ENCODE data around the gene ZC3HAV1. TPM values are rescaled to one million over a fixed set of nuclear protein-coding genes. Genes with fewer than 3 reads are reported as not detected.
"Not testable (repeated sequence)": the region's sequence is repeated elsewhere in the genome, so short reads cannot be mapped to it uniquely, and the experiment has no call there.

ZC3HAV1 gene
- polyA plus RNA-seq, 3 donors, result 4.8 to 12.6 (median 8.2) TPM

- no peak overlapping the region for H3K27ac ChIP-seq (ENCODE audit: low read depth, low read length)
- 94 to 96% (median 95%) methylated on average over 9 of the region's 9 CpGs for WGBS, 3 donors
Observed at GRCh38 chr7:139068544-139069399, 40.7 kb downstream of the ZC3HAV1 start.

GRCh38 chr7:139066315-139066714 lies 43.2 kb downstream of the ZC3HAV1 start:
- 81 to 91% (median 86%) methylated on average over 9 of the region's 9 CpGs for WGBS, 3 donors
- H3K27ac ChIP-seq (ENCODE audit: low read depth, low read length), result no peak overlapping the region

GRCh38 chr7:139065323-139065722 lies 44.2 kb downstream of the ZC3HAV1 start:
- H3K27ac ChIP-seq (ENCODE audit: low read depth, low read length), result no peak overlapping the region
- 79 to 82% (median 79%) methylated on average over 11 of the region's 11 CpGs for WGBS, 3 donors

- 67 to 83% (median 70%) methylated on average over 5 of the region's 5 CpGs for WGBS, 3 donors
- no peak overlapping the region for H3K27ac ChIP-seq (ENCODE audit: low read depth, low read length)
Observed at GRCh38 chr7:139061416-139061815, 48.1 kb downstream of the ZC3HAV1 start.

- 73 to 85% (median 82%) methylated on average over 5 of the region's 5 CpGs for WGBS, 3 donors
Observed at GRCh38 chr7:139060695-139061237, 48.8 kb downstream of the ZC3HAV1 start.

GRCh38 chr7:139059905-139060304 lies 49.6 kb downstream of the ZC3HAV1 start:
- no peak overlapping the region for H3K27ac ChIP-seq (ENCODE audit: low read depth, low read length)

More at GRCh38 chr7:139060695-139061237, 48.8 kb downstream of the ZC3HAV1 start:
- H3K27ac ChIP-seq (ENCODE audit: low read depth, low read length), result no peak overlapping the region

GRCh38 chr7:139058943-139059342 lies 50.6 kb downstream of the ZC3HAV1 start:
- WGBS, 3 donors, result 27 to 64% (median 30%) methylated on average over 5 of the region's 5 CpGs
- no peak overlapping the region for H3K27ac ChIP-seq (ENCODE audit: low read depth, low read length)

More at GRCh38 chr7:139059905-139060304, 49.6 kb downstream of the ZC3HAV1 start:
- WGBS, 3 donors, result 31 to 55% (median 47%) methylated on average over 1 of the region's 1 CpG

GRCh38 chr7:139055674-139056073 lies 53.8 kb downstream of the ZC3HAV1 start:
- WGBS, 3 donors, result 98 to 100% (median 100%) methylated on average over 1 of the region's 1 CpG
- no peak overlapping the region for H3K27ac ChIP-seq (ENCODE audit: low read depth, low read length)

GRCh38 chr7:139054656-139055055 lies 54.9 kb downstream of the ZC3HAV1 start:
- H3K27ac ChIP-seq (ENCODE audit: low read depth, low read length), result not testable (repeated sequence)
- WGBS, 3 donors, result 97 to 98% (median 97%) methylated on average over 14 of the region's 14 CpGs

- 67 to 70% (median 68%) methylated on average over 2 of the region's 2 CpGs for WGBS, 3 donors
Observed at GRCh38 chr7:139054101-139054500, 55.4 kb downstream of the ZC3HAV1 start.

GRCh38 chr7:139051655-139052054 lies 57.9 kb downstream of the ZC3HAV1 start:
- no peak overlapping the region for H3K27ac ChIP-seq (ENCODE audit: low read depth, low read length)

More at GRCh38 chr7:139054101-139054500, 55.4 kb downstream of the ZC3HAV1 start:
- no peak overlapping the region for H3K27ac ChIP-seq (ENCODE audit: low read depth, low read length)

- no peak overlapping the region for H3K27ac ChIP-seq (ENCODE audit: low read depth, low read length)
- WGBS, 3 donors, result 94 to 100% (median 100%) methylated on average over 1 of the region's 1 CpG
Observed at GRCh38 chr7:139049936-139050335, 59.6 kb downstream of the ZC3HAV1 start.

GRCh38 chr7:139049111-139049510 lies 60.4 kb downstream of the ZC3HAV1 start:
- H3K27ac ChIP-seq (ENCODE audit: low read depth, low read length), result no peak overlapping the region
- WGBS, 3 donors, result 74 to 89% (median 79%) methylated on average over 7 of the region's 7 CpGs

- H3K27ac ChIP-seq (ENCODE audit: low read depth, low read length), result no peak overlapping the region
- WGBS, 3 donors, result 81 to 91% (median 87%) methylated on average over 3 of the region's 3 CpGs
Observed at GRCh38 chr7:139047970-139048369, 61.5 kb downstream of the ZC3HAV1 start.

- H3K27ac ChIP-seq (ENCODE audit: low read depth, low read length), result no peak overlapping the region
- WGBS, 3 donors, result 78 to 91% (median 85%) methylated on average over 6 of the region's 6 CpGs
Observed at GRCh38 chr7:139046143-139046542, 63.4 kb downstream of the ZC3HAV1 start.

- no peak overlapping the region for H3K27ac ChIP-seq (ENCODE audit: low read depth, low read length)
- WGBS, 3 donors, result 68 to 88% (median 79%) methylated on average over 5 of the region's 5 CpGs
Observed at GRCh38 chr7:139044813-139045794, 64.4 kb downstream of the ZC3HAV1 start.

GRCh38 chr7:139043823-139044812 lies 65.4 kb downstream of the ZC3HAV1 start:
- H3K27ac ChIP-seq (ENCODE audit: low read depth, low read length), result no peak overlapping the region

More at GRCh38 chr7:139043823-139044812, 65.4 kb downstream of the ZC3HAV1 start:
- 59 to 81% (median 59%) methylated on average over 14 of the region's 14 CpGs for WGBS, 3 donors

Measured in adipose tissue (tissue), 3 donors.